Cardiac septum (tissue), 1 donor: ENCODE results near the gene XRN2. TPM values are rescaled to one million over a fixed set of nuclear protein-coding genes. Genes with fewer than 3 reads are reported as not detected.

Experiments used
- total RNA-seq: library from RNA; stranded (reverse); fragmentation: NEBNext Ultra II Directional; extraction: Animal tissue kit (Norgen Biotek cat#: 25700); gene quantifications from one replicate; pipeline ENCODE4 v1.2.1, GENCODE V29; 2021
- donor health status: DM: no; HTN: no; CAD: no.

XRN2 gene
- total RNA-seq, 1 donor from 2014 or later = 33.4 TPM

Other genes with a start within 250 kb of the XRN2 start
- not detected for gene LINC00237, start 197.0 kb upstream of the XRN2 start, total RNA-seq
- gene KIZ, start 177.2 kb upstream of the XRN2 start, total RNA-seq = 22.9 TPM
- not detected for gene NKX2-4, start 94.2 kb downstream of the XRN2 start, total RNA-seq
- 0.11 TPM for gene NKX2-2, start 210.7 kb downstream of the XRN2 start, total RNA-seq